ENCODE results near the gene ARG2.

DNA sequence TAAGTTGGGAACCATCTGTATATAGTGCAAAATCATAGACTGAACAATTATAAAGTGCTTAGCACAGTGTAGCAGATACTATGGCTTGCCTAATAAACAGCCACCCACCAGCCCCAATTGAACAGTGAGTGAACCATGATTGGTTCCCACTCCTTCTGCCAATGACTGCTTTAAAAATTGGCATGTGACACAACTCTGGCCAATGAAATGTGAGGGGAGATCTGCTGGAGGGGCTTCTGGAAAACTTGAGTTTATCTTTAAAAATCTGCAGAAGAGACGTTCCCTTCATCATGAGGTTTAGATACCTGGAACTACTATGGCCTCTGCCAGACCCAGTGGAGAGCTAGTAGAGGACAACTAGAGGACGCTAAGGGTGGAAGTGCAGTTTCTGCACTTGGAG is 24.3 kb upstream of the ARG2 start:
- no peak for TF ChIP-seq CTCF (IDR thresholded peaks at IDR 0.05; ENCODE audit: low read depth, low read length)
- no peak for TF ChIP-seq POLR2A (IDR thresholded peaks at IDR 0.05; ENCODE audit: extremely low read depth, insufficient read length)
- TF ChIP-seq, protein P1, sequence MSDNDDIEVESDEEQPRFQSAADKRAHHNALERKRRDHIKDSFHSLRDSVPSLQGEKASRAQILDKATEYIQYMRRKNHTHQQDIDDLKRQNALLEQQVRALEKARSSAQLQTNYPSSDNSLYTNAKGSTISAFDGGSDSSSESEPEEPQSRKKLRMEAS (IDR thresholded peaks at IDR 0.05; ENCODE audit: low read depth, low read length) = no peak
- no peak for TF ChIP-seq MYC (IDR thresholded peaks at IDR 0.05; ENCODE audit: low read depth, low read length)
